Hippocampal formation (tissue), 2 donors: Measurements from ENCODE around the gene APOL5.

Source experiments
- DNase-seq, 2 donors: peaks; one replicate each; lab custom pipeline; 2025; lab: John Stamatoyannopoulos, UW

APOL5 gene

DNA sequence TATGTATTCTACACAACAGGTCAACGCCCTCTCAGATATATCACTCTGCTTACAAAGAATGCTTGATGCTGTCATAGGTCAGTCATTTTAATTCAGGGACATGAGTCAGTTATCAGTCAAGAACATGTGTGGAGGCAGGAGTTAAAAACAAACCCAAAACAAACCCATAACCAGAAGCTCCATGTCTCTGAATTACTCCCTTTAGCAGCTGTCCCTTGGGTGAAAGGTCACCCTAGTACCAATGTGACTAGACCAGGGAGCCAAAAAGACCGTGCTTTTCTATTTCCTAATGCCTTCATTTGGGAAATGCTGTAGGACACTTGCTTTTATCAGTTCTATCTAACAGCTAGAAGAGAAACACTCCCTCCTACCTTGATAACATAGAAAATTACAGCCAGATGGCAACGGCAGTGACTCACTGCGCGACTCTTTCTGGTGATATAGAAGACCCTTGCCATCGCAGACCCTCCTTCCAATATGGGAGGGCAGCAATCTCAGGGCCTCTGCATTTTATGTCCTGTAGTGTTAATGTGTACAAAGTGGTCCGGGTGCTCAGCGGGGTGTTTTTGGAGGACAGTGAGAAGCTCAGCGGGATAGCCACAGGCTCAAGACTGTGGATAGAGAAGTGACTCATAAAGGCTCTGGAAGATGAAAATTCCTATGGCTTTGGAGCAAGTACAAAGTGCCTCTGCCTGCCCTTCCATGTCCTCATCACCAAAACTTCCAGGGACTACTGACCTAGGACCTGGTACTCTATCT is 24.8 kb downstream of the APOL5 start:
- no peak for DNase-seq

DNA sequence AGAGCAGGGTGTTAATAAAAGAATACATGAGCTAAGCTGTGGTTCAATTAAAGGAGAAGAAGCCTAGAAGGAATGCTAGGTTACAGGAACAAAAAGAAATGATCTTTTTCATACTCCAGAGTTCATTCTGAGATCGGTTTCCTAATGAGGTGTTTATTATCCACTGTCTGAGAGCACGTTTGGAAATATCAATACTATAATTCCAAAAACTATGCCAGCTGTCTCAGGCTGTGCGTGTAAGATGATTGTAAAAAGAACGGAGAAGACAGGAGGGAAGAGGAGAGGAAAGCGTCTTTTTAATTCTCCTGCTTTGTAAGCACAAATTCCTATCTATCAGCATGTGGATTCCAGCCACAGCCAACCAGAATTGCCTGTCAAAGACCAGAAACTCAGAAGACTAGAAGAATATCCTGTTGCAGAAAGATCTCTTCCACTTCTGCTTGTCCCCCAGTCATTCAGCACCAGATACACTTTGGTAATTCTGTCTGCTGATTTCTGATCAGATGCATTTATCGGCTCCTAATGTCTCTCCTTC is 25.7 kb downstream of the APOL5 start:
- DNase-seq, result no peak

DNA sequence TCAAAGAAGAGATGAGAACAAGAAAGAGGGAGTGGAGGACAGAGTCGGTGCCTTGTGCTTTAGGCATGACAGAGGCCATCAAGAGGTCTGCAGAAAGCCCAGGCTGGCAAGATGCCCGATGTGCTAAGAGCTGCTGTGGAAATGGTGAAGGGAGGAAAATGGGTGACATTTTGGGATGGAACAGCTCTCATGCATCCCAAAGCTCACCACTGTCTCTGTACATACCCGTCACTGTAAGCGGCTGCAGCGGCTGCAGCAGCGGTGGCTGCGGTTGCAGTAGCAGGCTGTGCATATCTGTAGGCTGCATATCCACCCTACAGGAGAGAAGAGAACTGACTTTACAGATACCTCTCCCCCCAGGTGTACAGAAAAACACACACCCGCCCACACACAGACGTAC is 28.6 kb downstream of the APOL5 start:
- DNase-seq, result no peak

DNA sequence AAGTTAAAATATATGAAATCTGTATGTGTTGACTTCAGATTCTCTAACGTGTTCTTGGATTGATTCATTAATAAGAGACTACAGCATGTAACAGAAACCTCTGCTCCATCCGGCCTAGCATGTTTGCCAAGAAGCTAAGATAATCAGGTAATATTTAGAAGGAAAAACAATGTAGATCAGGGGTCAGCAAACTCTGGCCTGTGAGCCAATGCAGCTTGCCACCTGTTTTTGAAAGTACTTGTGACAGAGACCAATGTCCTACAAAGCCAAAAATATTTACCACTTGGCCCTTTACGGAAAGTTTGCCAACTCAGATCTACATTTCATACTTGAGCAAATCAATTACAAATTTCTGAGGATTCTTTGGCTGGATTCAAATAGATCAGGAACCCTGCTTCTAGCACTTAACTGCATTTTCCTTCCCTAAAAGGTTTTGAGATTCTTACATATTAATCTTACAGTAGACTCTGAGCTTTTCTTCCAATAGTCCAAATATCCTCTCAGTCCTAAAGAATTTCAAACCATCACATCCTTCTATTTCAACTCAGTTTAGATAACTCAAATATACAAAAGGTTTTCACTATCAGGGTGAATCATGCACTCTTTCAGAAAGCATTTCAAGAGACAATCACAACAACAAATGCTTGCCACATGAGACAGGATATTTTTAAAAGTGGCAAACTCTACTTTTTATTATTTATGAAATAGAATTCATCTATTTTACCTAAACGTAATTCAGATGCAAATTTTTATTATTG is 29.5 kb downstream of the APOL5 start:
- DNase-seq, result no peak

DNA sequence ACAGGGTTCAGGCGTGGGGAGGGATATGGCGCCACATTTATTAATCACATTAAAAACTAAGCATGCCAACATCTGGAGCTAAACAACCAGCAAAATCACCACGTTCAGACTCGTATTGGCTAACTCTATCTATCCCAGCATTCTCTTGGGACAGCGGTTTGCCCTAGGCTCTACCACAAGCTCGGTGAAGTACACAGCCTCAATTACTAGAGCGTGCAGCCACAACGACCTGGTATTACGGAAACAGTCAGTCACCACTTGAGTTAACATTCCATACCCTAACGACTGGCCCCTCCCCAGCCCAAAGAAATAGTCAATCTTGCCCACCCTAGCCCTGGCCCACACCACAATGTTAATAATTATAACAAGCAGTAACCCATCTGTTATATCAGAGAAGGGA is 32.1 kb downstream of the APOL5 start:
- no peak for DNase-seq

DNA sequence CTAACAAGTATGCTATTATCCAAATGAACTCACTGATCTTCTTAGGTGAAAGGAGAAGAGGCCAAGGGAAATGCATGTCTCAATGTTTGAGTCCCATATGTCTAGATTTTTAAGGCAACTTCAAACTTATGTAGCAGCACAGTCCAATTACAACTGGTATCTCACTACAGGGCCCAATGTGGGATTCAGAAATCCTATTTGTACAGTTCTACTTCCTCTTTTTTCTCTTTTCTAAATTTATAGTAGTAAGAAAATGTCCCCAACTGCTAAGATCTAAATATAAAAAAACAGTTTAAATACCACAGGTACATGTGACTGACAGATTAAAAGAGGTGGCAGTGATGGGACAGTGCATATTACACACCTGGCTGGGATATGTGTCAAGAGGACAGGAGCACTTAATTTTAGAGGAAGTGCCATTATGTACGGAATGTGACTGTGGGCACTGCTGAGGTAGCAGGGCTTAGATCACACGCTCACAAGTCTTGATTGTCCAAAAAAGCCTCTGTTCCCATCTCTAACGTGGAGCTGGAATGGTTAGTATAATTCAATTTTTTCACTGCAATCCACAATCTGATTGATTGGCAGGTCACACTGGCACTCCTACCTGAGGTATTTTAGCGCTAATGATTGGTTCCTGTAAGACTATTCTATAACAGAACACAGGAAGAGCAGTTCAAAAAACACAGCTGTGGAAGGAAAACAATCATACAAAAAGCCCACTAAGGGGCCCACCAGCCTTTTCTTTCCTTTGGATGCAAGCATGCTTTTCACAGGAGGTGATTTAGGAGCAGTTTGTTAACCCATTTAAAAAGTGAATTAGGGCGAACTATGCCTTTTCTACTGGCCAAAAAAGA is 34.6 kb downstream of the APOL5 start:
- no peak for DNase-seq

DNA sequence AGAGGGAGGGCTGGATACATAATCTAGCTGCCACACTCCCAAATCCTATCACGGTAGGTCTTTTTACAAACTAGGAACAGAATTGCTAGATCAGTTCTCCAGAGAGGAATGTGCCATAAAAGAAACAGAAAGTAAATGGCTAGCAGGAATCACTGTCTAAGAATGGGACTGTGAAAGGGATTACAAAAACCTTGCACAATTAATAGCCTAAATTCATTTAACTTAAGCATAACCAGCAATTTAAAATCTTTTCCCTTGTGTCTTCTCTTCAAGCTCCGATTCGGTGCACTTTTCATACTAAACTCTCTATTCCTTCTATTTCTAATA is 35.2 kb downstream of the APOL5 start:
- DNase-seq, result no peak

DNA sequence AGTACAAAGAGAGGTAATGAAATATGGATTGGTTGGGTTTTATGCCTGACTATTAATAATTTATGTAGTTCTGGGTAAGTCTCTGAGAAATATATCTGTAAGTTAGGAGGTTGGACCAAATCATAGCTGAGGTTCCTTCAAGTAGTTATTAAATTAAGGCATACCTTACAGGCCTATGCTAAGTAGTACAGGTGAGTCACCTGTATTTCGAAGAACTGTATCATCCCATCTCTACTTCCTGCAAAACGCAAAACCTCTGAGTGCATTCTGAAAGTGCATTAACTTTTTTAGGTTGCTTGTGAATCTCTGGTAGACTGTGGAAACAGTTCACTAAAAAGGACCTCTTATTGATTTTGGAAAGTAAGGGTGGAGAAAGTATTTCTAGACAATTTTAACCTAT is 37.1 kb downstream of the APOL5 start:
- no peak for DNase-seq

DNA sequence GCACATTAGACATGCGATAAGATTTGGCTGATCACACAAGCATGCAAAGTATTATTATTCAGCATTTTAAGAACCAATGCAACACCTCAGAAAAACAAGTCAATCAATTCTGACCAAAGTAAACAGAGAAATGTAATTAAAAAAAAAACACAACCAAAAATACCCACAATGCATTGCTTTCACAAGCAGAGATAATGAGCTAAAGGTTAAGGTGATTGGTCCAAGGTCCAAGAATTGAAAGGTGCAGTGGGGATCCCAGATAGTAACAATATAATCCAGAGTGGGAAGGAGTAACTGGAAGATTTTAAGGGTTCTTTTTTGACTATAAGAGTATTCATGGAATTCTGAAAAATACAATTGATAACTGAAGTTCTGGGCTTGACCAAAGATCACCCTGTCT is 39.0 kb downstream of the APOL5 start:
- no peak for DNase-seq

DNA sequence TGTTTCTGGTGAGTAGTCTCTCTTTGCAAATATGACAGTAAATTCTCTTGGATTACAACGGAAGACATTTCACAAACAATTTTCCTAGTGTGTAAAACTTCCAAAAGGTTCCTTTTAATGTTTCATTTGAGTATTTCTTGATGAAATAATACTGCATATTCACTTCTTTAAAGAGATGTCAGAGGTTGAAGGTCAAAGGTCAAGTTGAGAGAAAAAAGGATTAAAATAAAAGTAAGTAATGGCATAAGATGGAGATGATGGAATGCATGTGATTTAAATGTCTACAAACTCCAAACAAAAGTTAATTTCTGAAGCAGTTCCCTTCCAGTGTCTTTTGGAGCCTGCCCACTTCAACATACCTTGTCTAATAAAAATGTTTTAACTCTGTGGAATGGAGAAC is 40.7 kb downstream of the APOL5 start:
- no peak for DNase-seq

DNA sequence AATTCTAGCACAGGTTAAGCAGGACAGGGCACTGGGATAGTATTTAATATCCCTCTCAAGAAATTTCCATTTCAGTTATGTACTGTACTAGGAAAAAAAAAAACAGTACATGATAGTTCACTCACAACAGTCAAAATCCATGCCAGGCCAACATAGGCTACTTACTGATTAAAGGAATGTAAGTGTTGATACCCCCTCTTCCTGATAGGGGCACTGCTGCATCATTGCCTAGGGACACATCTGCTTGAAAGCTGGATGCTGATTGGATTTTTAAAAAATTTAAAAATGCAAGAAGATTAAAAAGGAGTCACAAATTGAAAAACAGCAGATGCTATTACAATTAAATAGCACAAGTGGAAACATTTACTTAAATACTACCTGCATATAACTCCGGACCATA is 43.4 kb downstream of the APOL5 start:
- DNase-seq, result no peak

DNA sequence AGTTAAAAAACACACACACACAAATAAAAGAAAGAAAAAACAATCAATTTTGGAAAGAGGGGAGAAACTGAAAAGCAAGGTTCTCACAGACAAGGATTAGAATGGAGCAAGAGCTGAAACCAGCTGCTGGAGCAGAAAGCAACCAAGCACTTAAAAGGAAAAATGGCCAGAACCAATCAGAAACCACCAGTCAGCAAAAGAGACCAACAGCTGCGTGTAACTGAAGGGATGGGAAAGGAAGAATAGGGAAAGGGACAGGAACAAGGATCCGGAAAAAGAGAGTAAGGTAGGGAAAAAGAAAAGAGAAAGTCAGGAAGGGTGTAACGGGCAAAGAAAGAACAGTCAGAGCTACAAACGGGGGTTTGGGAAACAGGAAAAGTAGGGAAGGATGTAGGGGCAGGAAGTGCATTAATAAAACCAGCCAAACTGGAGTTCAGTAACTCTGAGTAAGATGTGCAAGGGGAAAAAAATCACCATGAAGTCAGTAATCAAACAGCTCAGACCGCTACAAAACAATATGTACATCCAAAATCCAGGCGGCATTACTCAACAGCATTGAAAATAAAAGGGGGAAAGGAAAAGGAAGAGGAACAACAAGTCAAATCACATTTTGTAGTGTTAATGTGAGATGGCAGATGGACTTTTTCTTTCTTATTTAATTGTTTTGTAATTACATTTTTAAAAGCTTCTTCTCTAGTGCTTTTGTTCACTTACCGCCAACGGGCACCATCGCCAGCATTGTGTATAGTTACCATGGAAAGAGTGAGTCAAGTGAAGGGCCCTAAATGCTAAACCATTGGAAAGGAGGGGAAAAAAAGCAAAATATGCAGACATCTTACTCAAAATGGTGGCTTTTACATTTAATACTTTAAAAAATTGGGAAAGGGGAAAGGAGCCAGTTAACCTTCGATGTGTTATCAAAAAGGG is 49.2 kb downstream of the APOL5 start:
- no peak for DNase-seq

DNA sequence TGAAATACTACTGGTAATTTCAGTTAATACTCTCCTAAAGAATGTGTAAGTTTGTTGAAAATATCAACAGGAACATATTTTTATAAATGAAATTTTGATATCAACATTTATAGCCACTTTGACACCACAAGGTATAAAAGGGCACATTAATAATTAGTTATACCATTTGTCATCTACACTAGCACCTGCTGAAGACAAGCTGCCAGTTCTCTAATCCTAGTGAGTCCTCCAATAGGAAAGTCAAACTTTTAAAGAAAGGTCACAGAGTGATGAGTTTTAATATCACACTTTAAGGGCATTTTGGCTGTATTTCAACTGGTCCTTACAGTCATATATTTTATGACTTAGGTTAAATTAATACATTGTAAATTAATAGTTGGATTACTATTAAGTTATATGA is 52.3 kb downstream of the APOL5 start:
- DNase-seq, result no peak

DNA sequence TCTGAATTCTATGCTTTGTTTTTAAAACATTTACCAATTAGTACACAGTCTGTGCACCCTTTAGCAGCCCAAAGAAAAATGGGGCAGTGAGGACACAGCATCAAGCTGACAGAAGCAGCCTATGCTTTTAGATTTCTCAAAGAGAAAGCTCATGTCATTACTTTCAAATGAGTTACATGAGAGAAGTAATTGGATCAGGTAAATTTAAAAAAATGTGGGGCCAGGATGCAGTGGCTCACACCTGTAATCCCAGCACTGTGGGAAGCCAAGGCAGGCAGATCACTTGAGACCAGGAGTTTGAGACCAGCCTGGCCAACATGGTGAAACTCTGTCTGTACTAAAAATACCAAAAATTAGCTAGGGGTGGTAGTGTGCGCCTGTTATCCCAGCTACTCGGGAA is 57.7 kb downstream of the APOL5 start:
- DNase-seq, result no peak

DNA sequence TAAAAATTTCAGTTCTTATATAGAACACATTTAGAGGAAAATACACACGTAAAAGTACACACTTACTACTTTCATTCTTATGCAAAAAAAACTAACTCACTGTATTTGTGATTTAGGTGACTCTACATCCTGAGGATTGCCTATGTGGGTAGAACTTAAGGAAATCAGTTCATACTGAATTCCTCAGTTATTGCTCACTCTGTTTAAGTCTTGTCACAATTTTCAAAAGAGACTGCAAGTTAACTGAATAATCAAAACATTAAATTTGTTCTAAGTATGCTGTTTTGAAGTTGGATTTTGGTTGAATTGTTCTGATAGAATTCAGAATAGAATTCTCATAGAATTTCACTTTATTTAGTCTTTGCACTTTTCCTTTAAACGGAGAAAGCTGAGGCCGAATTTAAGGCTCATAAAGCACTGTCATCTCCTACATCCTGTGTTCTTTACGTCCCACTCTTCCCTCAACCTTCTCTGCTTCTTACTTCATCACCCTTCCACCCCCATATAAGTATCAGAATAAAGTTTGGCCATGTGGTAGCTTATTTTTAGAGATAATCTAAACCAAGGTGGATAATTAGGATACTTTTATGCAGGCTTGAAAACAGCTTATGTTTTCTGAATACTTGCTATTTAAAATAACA is 59.8 kb downstream of the APOL5 start:
- no peak for DNase-seq
